Measurements from ENCODE around the gene TPD52L1. TPM values are rescaled to one million over a fixed set of nuclear protein-coding genes. Genes with fewer than 3 reads are reported as not detected.

The TPD52L1 gene
- total RNA-seq, 1 donor from 2014 or later = 71.3 TPM

DNA sequence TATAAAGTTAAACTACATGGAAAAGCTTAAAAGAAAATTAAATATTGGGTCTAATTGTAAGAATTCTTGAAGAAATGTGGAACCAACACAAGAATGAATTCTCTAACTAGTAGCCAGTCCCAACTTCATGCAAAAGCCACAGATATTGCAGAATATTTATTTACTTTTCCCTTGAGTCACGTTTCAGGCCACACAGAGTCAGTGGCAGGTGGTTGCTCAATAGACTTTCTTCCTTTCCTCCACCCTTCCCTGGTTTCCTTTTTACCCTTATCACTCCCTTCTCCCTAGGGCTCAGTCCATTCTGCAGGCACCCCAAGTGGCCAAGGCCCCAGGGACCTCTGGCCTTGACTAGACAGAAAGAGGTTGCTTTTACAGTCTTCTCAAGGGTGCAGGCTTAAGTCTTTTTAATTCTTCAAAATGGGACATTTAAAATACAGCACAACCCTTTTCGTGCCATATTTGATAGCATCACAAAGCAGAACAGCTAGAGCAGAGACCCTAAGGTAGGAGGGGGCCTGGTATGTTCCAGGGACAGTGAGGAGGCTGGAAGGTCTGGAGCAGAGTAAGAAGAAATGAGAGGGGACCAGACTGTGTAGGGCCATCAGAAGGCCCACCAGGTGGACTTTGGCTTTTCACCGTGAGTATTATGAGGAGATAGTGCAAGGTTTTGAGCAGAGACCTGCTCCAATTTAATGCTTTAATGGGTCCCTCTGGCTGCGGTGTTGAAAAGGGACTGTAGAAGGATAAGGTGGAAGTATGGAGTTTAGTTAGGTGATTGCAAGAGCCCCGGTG is 83.2 kb downstream of the TPD52L1 start:
- no peak for DNase-seq (ENCODE audit: low spot score)

DNA sequence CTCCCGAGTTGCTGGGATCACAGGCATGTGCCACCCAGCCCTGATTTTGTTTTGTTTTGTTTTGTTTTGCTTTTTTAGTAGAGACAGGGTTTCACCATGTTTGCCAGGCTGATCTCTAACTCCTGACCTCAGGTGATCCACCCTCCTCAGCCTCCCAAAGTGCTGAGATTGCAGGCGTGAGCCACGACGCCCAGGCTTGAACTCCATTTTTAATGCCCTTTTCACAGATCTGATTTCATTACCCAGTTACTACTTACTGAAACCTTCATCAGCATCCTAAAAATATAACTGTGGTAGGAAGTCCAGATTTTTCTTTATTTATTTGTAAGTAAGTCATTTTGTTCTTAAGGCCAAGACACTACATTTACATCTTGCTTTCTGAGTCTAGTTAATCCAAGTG is 84.2 kb downstream of the TPD52L1 start:
- DNase-seq (ENCODE audit: low spot score) = no peak

DNA sequence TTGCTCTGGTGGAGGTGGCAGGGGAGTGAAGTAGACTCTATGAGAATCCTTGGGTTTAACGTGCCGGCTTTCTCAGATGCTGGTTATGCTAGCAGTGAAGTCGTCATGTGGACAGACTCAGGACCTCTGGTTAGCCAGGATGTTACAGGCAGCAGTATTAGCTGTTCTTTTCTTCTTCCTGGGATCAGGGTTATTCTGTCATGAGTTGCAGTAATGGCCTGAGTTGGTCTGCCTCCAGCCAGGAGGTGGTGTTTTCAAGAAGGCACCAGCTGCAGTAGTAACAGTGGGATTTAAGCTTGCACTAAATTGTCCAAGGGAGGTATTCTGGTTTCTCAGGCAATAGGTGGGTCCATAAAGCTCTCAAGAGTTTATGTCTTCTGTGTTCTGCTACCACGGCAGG is 91.5 kb downstream of the TPD52L1 start:
- no peak for DNase-seq (ENCODE audit: low spot score)

DNA sequence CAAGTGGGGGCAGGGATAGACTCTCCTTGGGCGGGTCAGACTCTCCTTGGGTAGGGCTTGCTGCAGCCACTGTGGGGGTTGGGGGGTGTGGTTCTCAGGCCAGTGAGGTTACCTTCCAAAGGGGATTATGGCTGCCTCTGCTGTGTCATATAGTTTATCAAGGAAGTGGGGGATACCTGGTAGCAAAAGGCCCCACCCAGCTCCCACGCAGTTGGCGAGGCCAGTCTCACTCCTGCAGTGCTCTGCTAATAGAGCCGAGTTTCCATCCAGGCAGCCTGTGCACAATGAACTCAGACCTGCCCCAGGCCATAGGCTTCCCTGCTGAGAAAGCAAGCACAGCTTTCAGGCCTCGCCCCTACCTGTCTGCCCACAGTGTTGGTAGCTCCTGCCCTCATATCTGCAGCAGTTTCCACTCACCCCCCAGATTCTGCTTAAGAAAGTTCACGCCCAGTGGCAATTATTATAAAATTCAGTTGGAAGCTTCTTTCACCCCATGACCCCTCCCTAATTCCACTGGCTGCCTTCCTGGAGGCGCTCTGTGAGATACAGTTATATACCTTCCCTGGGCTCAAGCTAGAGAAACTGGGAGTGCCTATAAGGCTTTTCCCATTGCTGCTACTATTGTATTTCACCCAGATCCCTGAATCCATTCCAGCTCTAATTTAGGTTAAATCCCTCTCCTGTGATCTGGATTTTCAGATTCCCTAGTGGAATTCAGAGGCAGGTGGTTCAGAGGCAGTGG is 92.1 kb downstream of the TPD52L1 start:
- DNase-seq (ENCODE audit: low spot score) = no peak

DNA sequence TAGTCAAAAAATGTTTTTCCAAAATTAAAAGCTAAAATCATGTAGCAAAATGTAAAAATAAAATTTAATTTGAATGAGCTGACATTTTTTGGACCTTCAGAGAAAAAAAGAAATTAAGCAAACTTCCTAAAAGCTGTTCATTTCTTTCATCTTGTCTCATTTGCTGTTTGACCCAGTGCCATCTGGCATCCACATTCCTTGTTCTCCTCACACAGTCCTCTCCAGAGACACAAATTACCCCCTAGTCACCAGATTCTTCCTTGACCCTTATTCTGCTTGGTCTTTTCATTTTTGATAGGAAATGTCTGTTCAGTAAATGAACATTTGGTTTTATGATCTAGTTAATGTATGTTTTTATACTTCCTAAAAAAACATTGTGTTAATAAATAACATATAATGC is 93.0 kb downstream of the TPD52L1 start:
- no peak for DNase-seq (ENCODE audit: low spot score)

DNA sequence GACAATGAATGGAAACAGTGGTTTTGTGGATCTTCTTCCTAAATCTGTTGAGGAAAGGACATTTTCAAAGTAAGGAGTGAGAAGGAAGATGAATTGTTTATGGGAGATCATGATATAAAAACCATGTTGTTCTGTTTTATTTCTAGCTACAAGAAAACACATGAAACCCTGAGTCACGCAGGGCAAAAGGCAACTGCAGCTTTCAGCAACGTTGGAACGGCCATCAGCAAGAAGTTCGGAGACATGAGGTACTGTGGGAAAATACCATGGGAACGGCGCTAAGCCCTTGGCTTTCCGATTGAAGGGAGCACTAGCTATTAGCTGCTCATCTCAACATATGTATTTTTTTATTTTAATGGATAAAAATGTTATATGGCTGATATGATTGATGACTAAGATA is 94.6 kb downstream of the TPD52L1 start:
- DNase-seq (ENCODE audit: low spot score) = no peak

DNA sequence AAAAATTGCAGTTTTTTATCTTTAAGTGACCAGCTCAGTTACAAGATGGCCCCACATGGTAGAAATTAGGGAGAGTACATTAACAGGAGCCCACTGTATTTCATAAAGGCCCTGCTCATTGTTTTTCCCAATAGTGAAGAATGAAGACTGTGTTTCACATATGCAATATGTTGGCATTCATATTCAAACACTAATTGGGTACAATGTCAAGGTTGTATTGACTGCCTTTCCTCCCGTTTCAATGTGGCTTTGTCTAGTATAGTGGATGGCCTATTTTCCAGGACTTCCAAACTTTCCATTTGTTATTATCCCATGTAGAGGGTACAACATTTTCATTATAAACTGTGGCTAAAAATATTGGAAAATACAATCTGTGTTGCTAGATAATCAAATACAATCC is 96.9 kb downstream of the TPD52L1 start:
- DNase-seq (ENCODE audit: low spot score) = no peak

DNA sequence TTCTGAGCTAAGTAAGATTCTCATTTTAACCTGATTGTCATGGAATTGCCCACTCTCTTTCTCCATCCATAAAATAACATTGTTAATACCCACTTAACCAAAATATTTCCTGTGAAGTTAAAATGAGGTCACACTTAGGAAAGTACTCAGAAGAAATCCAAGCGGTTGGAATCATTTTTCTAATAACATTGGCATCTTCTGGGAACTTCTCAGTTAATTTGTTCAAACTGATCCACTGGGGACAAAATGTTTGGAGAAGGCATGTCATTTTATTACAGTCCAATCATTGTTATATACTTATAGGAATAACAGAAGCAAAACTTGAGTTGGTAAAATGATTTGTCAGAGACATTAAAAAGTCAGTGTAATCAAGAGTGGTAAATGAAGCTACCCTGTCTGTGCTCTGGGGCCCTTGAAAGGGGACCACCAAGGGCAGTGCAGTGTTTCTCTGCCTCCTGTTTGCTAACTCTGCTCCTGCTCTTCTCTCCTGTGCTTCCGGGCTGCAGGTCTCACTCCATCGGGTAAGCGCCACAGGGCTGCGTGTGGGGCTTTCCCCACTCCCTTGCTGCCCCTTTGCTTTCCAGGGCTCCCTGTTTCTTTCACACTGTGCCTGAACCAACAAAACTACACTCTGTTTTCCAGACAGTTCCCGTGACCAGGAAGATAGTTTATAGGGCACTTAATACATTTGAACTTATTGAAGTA is 98.1 kb downstream of the TPD52L1 start:
- DNase-seq (ENCODE audit: low spot score) = no peak

DNA sequence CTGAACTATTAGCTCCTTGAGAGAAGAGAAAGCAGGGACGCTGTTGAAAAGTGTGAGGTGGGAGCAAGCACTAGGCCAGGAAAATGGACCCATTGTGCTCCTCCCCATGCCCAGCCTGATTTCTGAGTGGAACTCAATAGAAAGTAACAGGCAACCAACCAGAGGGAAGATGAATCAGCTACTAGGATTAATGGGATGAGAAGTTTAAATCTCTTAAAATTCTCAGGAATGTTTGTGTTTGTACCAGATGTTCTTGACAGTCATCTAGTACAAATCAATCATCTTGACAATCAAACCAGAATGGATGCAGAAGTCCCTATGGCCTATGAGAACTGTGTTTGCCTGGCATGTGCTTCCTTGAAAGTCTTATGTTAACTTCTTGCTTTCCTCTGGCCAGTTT is 99.3 kb downstream of the TPD52L1 start:
- DNase-seq (ENCODE audit: low spot score) = no peak

DNA sequence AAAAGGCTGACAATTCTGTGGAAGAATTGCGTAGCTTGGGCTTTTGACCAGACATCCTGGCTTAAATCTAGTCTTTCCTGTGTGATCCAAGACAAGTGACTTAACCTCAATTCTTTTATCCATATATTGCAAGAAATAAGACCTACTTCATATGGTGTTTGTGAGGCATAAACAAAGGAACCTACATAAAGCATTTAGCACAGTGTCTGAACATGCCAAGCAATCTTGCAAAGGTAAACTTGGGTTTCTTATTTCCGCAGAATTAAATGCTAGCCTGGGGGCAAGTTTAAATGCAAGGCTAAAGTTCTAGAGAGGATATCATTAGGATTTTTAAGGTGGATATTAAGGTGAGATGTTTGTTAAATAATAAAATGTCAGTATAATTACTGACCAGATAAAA is 100.3 kb downstream of the TPD52L1 start:
- DNase-seq (ENCODE audit: low spot score) = no peak

DNA sequence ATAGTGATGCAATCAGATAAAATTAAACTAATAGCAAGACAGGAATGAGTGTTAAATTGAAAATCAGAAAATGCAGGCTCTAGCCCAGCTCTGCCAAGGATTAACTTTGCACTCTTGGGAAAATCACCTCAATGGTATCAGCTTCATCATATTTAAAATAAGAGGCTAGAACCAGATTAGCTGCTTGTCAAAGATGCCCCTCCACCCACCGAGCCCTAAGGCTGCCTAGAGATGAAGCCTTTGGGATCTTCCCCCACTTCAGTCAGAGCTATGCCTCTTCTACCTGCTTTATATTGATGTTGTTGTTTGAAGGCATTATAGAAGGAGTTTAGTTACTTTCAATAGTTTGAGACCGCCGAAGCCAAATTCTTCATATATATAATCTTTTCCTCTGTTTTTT is 100.7 kb downstream of the TPD52L1 start:
- DNase-seq (ENCODE audit: low spot score) = no peak

DNA sequence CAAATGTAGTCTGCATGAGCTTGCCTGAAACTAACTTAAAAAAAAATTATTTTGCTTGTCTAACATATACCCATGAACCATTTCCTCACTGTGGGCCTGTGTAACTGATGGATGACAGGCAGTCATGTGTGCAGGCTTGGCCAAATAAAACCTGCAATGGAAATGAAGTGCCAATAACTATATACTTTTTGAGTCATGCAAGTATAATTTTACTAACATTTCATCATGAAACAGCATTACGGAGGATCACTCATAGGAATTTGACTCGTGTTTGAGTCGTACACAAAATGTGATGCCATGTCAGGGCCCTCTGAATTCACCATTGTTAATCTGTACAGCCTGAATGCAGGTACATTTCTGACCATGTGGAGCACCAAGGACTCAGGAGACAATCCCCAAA is 101.6 kb downstream of the TPD52L1 start:
- no peak for DNase-seq (ENCODE audit: low spot score)

DNA sequence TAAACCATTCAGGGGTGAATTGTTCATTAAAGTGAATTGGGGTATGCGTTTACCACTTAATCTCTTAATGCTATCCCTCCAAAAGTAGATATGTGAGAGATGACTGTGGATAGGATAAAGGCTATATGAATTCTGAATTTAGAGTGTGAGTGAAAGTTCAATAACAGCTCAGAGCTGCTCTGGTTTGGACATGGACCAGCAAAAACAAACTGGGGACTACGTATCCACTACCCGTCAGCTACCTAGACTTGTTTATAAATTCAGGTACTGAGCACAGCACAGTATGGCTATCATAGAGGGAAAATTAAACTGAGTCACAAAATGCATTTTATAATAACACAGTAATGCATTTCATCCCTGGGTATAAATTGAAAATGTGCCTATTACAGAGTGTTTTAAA is 103.8 kb downstream of the TPD52L1 start:
- no peak for DNase-seq (ENCODE audit: low spot score)

DNA sequence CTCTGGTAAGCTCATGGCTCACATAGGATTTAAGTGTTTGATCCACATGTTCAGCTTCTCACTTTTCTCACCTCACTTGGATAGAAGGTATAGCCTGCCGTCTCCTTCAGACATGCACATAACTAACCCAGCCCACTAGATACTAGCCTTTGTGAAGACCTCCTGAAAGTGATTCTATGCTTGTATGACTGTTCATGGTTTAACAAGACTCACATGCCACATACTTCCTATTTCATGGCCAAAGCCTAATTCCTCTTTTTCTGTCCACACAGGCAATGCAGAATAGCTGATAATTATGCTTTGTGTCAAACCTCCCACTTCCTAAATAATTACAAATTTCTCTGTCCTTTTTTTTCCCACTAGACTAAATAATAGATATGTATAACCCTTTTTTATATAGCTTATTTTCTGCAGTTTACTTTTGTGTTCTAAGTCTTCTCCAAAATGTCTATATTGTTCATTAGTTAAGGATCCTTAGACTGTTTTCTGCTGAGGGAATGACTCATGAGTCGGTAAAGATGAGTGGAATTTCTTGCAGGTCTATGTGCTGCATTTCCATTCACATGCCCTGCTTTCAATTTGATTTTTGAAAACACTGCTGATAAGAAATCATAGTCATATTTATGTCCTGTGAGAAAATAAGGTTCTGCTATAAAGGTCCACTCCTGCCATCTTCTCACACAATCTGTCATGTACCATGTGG is 105.2 kb downstream of the TPD52L1 start:
- no peak for DNase-seq (ENCODE audit: low spot score)

DNA sequence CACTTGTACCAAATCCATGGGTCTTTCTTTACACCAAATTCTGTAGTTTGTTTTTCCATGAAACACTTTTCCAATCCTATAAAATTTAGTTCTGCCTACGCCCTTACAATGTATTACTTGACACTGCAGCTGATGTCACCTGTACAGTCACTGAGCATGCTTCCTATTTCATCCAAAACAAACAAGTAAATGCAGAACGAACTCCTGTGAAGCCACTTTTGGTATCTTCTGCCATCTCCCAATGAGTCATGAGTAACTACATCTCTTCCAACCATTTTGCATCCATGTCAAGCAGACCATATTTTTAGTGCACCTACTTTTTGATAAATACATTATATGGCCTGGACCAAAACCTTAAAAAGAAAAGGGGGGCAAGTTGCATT is 105.8 kb downstream of the TPD52L1 start:
- no peak for DNase-seq (ENCODE audit: low spot score)

DNA sequence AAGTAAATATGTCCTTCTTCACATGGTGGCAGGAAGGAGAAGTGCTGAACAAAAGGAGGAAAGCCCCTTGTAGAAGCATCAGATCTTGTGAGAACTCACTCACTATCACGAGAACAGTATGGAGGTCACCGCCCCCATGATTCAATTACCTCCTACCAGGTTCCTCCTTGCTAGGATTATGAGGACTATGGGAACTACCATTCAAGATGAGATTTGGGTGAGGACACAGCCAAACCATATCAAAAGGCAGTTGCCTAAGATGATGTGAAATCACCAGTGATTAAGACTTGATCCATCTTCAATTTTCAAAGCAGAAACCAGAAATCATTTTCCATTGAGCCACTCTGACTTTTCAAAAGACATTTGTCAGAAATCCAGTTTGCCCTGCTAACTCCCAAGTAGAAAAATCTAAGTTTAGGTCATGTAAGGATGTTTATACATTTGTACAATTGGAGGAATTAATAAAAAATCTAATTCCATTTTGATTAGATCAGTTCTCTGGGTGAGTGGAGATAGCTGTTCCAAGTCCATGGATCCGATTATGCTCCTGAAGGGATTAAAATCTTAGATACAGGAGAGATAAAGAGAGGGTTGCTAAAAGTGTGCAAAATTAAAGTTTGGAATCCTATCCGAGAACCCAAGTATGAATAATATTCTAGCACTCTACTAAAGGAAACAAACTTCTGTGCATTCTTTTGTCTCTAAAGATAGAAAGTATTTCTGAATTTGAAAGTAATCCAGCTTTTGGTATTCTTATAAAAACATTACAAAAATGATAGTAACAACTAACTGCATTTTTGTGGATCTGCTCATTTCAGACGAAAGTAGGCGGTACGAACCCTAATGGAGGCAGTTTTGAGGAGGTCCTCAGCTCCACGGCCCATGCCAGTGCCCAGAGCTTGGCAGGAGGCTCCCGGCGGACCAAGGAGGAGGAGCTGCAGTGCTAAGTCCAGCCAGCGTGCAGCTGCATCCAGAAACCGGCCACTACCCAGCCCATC is 108.7 kb downstream of the TPD52L1 start:
- DNase-seq (ENCODE audit: low spot score) = no peak

DNA sequence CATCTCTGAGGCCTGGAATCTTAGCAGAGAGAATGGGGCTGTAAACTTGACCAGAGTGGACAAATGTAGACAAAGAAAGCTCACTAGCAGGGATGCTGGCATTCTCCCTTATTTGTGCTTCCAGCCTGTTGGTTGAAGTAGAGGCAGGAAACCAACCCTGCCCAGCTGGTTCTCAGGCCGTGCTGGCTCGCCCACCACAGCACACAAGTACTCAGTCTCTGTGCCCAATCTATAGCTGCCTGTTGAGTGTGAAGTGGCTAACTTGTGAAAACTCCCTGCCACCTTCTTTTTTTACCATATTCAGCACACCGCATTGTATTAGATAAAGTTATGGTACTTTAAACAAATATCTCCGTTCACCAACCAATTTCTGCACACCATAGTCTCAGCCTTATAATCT is 110.9 kb downstream of the TPD52L1 start:
- DNase-seq (ENCODE audit: low spot score) = no peak

DNA sequence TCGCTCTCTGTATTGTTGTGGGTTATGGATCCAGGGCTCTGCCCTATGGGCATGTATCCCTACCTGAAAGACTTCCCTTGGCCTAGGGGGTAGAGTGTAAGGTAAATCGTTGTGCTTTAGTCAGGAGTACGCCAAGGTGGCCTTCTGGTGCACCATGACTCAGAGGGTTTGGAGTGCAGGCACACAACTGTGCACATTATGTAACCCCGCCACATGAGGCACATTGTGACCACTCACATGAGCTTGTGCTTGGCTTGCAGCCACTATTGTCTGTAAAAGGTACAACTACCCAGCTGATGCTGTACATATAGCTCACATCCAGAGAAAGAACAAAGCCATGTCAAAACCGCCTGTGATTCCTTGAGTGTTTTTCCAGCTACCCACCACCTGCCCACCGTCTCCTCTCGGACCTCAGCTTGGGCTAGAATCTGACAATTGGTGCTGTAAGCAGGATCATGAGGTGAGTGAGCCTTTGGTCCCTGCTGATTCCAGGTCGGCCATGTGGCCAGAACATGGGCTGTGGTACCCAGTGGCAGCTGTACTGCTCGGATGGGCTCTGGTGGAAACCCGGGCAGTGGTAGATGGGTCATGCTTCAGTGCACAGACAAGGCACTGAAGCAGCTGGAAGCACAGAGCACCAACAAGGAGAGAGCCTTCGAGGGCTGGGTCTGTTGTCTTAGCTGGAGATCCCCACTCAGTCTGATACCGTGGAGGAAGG is 114.4 kb downstream of the TPD52L1 start:
- DNase-seq (ENCODE audit: low spot score) = no peak

DNA sequence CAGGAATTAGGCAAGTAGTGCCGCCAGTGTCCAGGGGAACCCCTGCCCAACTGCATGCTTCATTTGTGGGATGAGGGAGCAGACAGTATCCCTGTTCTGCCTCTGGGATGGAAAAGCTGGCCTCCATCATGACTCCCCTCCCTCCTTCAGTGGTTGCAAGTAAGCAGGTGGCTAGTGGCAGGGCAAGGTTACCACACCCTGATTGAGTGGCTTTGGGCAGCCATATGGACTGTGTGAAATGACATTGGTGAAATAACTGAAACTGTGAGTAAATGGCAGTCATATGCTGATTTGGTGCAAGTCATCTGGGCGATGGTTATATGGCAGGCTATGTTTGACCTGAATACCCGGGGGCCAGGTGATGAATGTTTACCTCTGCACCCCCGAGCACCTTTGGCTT is 115.2 kb downstream of the TPD52L1 start:
- no peak for DNase-seq (ENCODE audit: low spot score)

DNA sequence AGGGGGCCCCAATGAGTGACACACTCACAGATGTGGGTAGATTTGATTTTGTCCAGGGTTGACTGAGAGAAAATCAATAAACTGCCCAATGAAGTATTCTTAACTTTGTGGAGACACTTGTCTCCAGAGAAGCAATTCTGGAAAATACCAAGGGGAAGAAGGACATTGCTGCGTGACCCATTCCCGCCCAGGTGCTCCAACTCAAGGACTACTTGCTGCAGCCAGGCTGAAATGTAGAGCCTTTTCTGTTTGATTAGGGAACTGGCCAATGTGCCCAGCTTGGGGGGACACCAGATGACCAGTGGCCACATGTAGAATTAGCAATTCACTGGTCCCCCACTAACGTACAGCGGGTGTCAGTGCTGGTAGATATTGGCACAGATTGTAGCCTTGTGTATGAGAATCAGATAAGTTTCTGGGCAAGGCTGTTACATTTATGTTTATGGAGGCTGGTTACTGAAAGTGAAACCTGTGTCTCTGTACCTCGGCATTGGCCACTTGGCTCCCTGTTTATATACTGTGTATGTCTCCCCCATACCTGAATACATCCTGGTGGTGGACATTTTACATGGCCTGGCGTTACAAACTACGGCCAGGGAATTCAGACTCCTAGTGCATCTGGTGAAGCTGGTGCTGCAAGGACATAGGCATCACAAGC is 115.9 kb downstream of the TPD52L1 start:
- DNase-seq (ENCODE audit: low spot score) = no peak
